Fibroblast of mammary gland (primary cell): ENCODE results near the gene CAST.
A peak's percentile ranks its signal among the peaks of the same experiment; 100 is the strongest.

Experiments used
- DNase-seq: peaks from one replicate; pipeline ENCODE4 v3.0.0-alpha.2; 2010; ENCODE audit warnings: low read depth
- H3K4me3 ChIP-seq: 2 replicates; pipeline ENCODE4 v1.5.1; 2011; ENCODE audit warnings: low read depth, mild to moderate bottlenecking, low read length, moderate library complexity; ENCODE audit not compliant: control insufficient read depth
- CTCF ChIP-seq: conservative IDR thresholded peaks from 2 replicates; pipeline ENCODE4 v1.5.1; 2011; ENCODE audit warnings: low read depth, low read length, inconsistent platforms; ENCODE audit not compliant: control insufficient read depth, insufficient read depth

CAST gene

DNA sequence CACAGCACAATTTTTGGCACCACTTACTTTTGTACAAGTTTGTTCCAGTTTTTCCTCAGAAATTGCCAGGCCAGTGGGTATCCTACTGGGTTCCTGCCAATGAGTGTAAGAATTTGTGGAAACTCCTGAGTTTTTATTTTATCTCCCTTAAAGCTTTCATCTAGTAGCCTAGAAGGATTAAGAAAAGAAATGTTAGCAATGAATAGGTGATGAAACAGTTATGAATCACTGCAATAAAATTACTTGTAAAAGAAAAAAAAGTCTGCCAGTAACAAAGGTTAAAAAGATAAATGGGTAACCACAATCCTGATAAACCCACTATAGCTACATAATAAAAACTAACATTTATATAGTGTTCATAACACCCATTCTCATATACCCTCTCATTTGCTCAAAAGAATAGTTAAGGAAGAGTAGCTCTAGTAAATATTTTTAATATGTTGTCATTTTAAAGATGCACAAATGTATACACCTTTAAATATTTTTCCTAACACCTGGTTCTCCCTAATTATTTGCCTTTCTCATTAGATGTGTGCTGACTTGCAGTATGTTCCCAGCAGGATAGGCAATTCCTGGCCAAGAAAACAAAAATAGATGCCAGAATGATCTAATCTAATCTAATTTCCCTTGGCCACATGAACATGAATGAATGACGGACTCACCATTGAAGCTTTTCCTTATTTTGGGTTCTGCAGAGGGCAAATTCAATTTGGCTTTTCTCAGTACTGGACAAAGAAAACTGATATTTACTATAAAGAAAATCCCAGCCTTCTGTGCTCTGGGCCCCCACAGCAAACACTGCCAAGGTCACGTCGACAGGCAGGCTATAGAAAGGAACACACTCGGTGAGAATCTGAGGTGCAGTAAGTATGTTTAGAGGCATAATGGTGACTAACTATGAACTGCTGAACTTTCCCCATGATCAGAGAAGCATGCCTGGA lies 119.1 kb downstream of the CAST start:
- TF ChIP-seq CTCF = no peak
- DNase-seq = peak; percentile 49

DNA sequence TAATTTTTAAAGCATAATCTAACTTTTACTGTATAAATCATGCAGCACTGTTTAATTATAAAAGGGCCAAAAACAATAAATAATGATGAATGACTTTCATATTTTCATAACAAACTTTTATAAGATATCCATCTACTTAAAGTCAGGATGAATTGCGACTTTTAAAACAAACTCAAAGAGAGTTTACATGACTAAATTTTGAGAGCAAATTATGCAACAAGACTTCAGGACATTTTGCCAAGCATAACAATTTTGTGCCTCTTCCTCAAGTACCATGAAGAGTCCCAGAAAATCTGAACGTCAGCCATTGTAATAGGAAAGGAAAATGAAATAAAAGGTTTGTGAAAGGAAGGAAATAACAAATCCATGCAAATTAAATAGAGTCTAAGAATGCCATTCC lies 121.2 kb downstream of the CAST start:
- DNase-seq = no peak
- no peak for TF ChIP-seq CTCF
- no peak overlapping the region for H3K4me3 ChIP-seq

More for the DNA sequence above, 119.1 kb downstream of the CAST start:
- H3K4me3 ChIP-seq = no peak overlapping the region

DNA sequence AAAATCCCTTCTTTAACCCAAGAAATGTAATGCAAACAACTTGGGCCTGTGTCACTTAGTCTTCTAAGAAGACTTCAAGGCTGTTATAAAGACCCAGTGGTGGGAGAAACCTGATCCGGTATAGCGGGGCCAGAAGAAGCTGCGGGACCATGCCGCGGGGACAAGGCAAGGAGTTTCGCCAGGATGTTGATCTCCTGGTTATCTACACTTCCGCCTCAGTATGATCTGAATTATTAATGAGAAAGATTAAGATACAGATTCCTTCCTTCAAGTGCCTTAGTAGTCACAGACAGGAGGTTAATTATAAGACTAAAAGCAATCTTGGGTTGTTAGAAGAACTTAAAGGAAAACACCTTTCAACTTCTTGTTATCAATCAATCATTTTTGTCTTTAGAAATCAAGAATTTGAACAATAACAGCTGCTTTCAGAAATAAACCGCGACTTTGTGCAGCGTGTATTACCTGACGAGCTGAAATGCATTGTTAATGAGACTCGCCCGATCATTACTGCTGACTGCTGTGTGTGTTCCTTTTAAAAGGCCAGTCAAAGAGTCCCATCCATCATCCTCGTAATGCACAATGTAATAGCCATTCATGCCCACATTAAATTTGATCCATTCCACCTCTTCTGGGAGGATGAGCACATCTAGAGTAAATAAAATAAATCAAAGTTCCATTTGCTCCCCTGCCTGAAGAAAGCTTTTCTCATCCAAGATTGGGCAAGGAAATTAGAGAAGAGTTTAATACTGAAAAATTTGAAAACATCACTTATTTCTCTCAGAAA lies 123.3 kb downstream of the CAST start:
- no peak overlapping the region for H3K4me3 ChIP-seq
- no peak for DNase-seq
- TF ChIP-seq CTCF = no peak

- no peak for TF ChIP-seq CTCF
- peak; percentile 38 for DNase-seq
- H3K4me3 ChIP-seq = no peak overlapping the region
Measured at GRCh38 chr5:96788112-96788749, 126.1 kb downstream of the CAST start.

GRCh38 chr5:96789794-96790330 lies 127.7 kb downstream of the CAST start:
- no peak overlapping the region for H3K4me3 ChIP-seq
- TF ChIP-seq CTCF = no peak
- no peak for DNase-seq

DNA sequence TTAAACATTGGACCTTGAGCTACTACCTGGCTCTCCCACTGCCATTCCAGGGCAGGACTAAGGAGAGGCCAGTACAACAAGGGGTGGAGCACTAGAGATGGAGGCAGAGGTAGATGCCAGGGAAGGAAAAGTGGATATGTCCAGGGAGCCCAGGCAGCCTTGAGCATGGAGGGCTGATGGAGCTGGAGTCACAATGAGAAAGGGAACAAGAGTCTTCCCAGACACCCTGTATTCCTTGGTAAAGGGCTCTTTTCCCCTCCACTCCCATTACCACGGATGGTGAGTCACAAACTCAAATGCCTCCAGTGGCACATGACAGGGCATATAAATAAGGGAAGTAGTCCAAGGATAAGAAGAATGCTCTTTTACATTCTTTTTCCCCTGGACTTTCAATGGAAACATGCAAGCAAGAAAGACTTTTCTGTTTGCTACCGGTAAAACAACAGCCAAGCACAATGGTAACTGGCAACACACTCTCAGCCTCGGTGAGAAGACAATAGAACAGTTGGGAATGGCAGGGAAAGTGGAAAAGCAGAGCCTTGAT lies 128.9 kb downstream of the CAST start:
- DNase-seq = peak; percentile 43
- no peak overlapping the region for H3K4me3 ChIP-seq
- no peak for TF ChIP-seq CTCF
